Fibroblast of lung (primary cell): ENCODE results near the gene SH3PXD2A.
A peak's percentile ranks its signal among the peaks of the same experiment; 100 is the strongest.

Experiments
- EZH2 ChIP-seq: IDR thresholded peaks from 2 replicates; pipeline ENCODE4 v1.5.1; 2012; ENCODE audit warnings: low read length, control low read depth, mild to moderate bottlenecking; ENCODE audit errors: missing control alignments
- TF ChIP-seq, protein P1 (sequence below), 2 donors: IDR thresholded peaks in 1 of 2; conservative IDR thresholded peaks in 1 of 2; 1 replicate in 1 of 2; 2 replicates in 1 of 2; pipeline ENCODE4 v1.5.1; 2011 to 2012; ENCODE audit warnings: low read length in 2 of 2, control low read depth in 1 of 2, inconsistent platforms in 1 of 2, low read depth in 1 of 2, mild to moderate bottlenecking in 1 of 2

DNA sequence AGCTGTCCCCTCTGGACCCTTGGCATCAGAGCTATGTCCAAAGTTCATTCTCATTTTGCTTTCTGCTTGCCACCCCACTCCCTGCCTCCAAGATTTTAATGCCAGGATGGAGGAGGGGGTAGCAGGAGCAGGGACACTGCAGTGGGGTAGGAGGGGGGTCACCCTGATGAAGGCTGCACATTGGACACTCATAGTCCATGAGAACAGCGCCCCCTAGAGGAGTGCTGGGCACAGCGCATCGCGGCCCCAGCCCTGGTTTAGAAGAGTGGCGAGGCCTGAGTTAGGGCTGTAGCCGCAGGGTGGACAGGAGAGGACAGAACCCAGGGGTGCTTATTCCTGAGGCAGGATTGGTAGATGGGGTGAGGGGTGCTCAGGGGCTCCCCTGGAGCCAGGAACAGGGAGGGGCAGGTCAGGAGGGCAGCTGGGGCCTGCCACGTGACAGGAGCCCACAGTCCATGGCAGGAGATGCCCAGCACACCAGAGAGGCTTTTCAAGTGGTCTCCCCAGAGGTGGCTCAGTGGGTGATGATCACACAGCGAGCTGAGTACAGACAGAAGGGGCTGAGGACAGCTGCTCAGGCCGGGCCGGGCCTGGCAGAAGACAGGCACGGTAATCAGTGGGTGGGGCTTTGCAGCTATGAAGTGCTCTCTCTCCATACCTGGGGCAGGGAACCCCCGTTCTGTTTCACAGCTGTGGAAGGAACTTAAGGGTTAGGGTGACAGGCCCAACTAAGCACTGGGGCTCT, 290.4 kb downstream of the SH3PXD2A start:
- TF ChIP-seq EZH2: no peak
- TF ChIP-seq, protein P1, sequence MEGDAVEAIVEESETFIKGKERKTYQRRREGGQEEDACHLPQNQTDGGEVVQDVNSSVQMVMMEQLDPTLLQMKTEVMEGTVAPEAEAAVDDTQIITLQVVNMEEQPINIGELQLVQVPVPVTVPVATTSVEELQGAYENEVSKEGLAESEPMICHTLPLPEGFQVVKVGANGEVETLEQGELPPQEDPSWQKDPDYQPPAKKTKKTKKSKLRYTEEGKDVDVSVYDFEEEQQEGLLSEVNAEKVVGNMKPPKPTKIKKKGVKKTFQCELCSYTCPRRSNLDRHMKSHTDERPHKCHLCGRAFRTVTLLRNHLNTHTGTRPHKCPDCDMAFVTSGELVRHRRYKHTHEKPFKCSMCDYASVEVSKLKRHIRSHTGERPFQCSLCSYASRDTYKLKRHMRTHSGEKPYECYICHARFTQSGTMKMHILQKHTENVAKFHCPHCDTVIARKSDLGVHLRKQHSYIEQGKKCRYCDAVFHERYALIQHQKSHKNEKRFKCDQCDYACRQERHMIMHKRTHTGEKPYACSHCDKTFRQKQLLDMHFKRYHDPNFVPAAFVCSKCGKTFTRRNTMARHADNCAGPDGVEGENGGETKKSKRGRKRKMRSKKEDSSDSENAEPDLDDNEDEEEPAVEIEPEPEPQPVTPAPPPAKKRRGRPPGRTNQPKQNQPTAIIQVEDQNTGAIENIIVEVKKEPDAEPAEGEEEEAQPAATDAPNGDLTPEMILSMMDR (conservative IDR thresholded peaks at IDR 0.05 in 1 of 2, IDR thresholded peaks at IDR 0.05 in 1 of 2; ENCODE audit: low read depth in 1 of 2, low read length in 2 of 2): peak; percentile 31 to 61
